Measurements from ENCODE around the gene SNX19. TPM values are rescaled to one million over a fixed set of nuclear protein-coding genes. Genes with fewer than 3 reads are reported as not detected.

The SNX19 gene
- total RNA-seq, 1 donor from 2014 or later = 72.2 TPM

DNA sequence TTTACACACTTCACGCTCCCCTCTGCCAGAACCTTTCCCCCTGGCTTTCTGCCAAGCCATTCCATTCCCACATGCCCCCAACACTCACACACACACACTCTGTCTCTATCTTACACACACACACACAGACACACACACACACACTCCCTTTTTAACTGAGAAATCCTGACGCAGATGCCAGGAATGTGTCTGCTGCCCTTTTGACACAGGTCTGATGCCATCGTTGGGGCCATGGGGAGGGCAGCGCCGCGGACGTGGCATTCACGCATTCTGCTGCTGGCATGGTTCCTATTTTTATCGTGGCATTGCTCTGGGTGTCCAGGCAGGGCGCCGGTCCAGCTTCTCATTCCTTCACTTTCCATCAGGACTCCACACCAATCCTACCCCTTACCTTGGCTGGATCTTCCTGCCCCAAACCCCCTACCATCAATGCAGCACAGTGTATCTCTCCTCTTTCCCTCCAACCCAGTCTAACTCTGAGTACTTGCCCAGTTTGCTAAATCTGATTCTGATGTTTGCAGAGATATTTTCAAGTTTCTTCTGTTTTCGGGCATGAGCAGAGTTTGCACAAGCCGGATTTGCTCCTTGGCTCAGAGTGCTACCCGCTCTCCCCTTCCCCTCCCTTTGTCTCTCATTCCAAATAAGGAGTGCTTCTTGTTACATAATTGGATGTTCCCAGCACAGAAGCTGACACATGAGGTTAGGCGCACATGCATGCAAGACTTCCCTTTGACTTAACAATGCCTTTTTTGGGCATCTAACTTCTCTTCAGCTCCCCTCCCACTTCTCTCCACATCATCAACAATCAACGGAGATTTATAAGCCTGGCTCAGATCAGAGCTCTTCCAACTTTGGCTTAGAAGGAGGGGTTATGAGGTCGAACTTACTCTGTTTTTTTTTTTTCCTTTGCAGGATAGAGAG, 18.8 kb downstream of the SNX19 start:
- H3K27ac ChIP-seq = peak overlapping the region; percentile 76
- no peak overlapping the region for H3K4me3 ChIP-seq
- peak; percentile 76 for DNase-seq
- intact Hi-C loops (cut with DNase I) = no loop called here
- H3K9me3 ChIP-seq = no peaks in the 10 kb centered on the region
- peak; percentile 85 for ATAC-seq
- no peaks in the 10 kb centered on the region for H3K27me3 ChIP-seq
- TF ChIP-seq, protein P1, sequence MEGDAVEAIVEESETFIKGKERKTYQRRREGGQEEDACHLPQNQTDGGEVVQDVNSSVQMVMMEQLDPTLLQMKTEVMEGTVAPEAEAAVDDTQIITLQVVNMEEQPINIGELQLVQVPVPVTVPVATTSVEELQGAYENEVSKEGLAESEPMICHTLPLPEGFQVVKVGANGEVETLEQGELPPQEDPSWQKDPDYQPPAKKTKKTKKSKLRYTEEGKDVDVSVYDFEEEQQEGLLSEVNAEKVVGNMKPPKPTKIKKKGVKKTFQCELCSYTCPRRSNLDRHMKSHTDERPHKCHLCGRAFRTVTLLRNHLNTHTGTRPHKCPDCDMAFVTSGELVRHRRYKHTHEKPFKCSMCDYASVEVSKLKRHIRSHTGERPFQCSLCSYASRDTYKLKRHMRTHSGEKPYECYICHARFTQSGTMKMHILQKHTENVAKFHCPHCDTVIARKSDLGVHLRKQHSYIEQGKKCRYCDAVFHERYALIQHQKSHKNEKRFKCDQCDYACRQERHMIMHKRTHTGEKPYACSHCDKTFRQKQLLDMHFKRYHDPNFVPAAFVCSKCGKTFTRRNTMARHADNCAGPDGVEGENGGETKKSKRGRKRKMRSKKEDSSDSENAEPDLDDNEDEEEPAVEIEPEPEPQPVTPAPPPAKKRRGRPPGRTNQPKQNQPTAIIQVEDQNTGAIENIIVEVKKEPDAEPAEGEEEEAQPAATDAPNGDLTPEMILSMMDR (IDR thresholded peaks at IDR 0.05) = no peak
- H3K4me1 ChIP-seq = peaks cover 25% of the 10 kb centered on the region
- H3K36me3 ChIP-seq = peaks cover 91% of the 10 kb centered on the region

DNA sequence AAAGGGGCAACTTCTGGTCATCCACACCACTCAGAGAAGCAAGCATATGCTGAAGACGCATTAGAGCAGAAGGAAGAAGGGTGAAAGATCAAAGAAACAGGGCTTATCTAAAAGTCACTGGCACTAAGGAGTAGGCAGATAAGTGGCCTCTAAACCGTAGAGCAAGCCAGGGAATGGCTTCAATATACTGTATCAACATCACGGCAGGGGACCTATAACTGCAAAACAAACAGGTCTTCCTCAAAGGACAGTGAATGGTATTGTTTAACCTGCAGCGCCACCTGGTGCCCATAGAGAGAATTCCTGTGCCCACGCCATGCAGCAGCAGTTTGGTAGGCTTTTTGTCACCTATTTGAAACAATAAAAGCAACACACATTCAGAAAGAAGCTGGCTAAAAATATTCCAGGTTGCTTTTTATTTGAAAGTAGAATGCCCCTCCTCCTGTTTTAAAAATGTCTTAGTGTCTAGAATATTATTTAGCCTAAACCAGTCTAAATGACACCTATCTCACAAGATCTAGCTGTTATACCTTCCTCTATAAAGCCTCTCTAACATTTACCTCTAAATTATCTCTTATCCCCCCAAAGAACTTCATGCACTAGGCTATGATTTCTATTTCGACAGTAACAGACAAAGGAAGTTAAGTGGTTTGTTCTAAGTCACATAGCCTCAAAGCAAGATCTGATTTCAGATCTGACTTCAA, 21.8 kb downstream of the SNX19 start:
- Histone ChIP-seq H3K9me3 (no peaks in the 10 kb centered on the region), H3K27ac (no peak overlapping the region), H3K27me3 (no peaks in the 10 kb centered on the region), H3K36me3 (peaks cover 76% of the 10 kb centered on the region), H3K4me1 (peaks cover 32% of the 10 kb centered on the region), H3K4me3 (no peak overlapping the region)
- peak; percentile 75 for ATAC-seq
- TF ChIP-seq, protein P1 (IDR thresholded peaks at IDR 0.05) = peak; percentile 90
- intact Hi-C loops (cut with DNase I) = no loop called here
- DNase-seq = peak; percentile 64

DNA sequence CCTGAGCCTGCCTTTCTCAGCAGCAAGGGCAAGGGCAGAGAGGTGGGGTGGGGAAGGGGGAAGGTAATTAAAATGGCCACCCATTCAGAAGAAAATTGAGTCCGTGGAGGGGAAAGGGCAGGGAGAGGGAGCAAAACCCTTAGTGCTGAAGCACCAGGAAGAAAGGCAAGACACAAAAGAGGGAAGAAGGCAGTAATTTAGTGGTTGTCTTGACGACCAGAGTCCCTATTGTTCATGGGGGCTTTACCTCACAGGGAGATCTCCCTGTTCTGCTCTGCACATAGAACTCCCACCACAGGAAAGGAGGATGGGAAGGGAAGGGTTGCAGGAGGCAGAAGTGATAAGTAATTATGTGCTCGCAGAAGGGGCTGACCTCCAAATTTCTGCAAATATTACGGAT, 23.4 kb downstream of the SNX19 start:
- Histone ChIP-seq H3K9me3 (no peaks in the 10 kb centered on the region), H3K36me3 (peaks cover 65% of the 10 kb centered on the region), H3K4me1 (peaks cover 26% of the 10 kb centered on the region), H3K27ac (no peak overlapping the region), H3K4me3 (no peak overlapping the region), H3K27me3 (no peaks in the 10 kb centered on the region)
- TF ChIP-seq, protein P1 (IDR thresholded peaks at IDR 0.05) = no peak
- ATAC-seq (no peak), DNase-seq (no peak)
- intact Hi-C loops (cut with DNase I) = no loop called here

- DNase-seq = no peak
- ATAC-seq = no peak
- intact Hi-C loops (cut with DNase I) = no loop called here
- TF ChIP-seq, protein P1 (IDR thresholded peaks at IDR 0.05) = no peak
- Histone ChIP-seq H3K27me3 (no peaks in the 10 kb centered on the region), H3K4me1 (peaks cover 18% of the 10 kb centered on the region), H3K9me3 (no peaks in the 10 kb centered on the region), H3K27ac (no peak overlapping the region), H3K4me3 (no peak overlapping the region), H3K36me3 (peaks cover 62% of the 10 kb centered on the region)
Observed at GRCh38 chr11:130891326-130891725, 25.0 kb downstream of the SNX19 start.

- Histone ChIP-seq H3K27me3 (no peaks in the 10 kb centered on the region), H3K27ac (no peak overlapping the region), H3K4me1 (peaks cover 15% of the 10 kb centered on the region), H3K9me3 (no peaks in the 10 kb centered on the region), H3K36me3 (peaks cover 57% of the 10 kb centered on the region), H3K4me3 (no peak overlapping the region)
- intact Hi-C loops (cut with DNase I) = no loop called here
- TF ChIP-seq, protein P1 (IDR thresholded peaks at IDR 0.05) = no peak
- no peak for ATAC-seq
- no peak for DNase-seq
Observed at GRCh38 chr11:130890039-130890745, 26.1 kb downstream of the SNX19 start.

All from upper lobe of right lung (tissue), 1 donor.